ENCODE results near the gene CFAP46.

- TF ChIP-seq CTCF (IDR thresholded peaks at IDR 0.05) (no peak), POLR2A (IDR thresholded peaks at IDR 0.05) (no peak)
Measured at GRCh38 chr10:132901351-132901750, 41.0 kb downstream of the CFAP46 start.

All from uterus (tissue), 2 donors.